MCF 10A (cell line): ENCODE results near the gene MIP. TPM values are rescaled to one million over a fixed set of nuclear protein-coding genes. Genes with fewer than 3 reads are reported as not detected.
"Not testable (repeated sequence)": the region's sequence is repeated elsewhere in the genome, so short reads cannot be mapped to it uniquely, and the experiment has no call there.

Experiments used
- BruUV-seq: library from RNA; stranded (reverse); fragments of 400-500 nt; replicated peaks from 2 replicates; lab custom pipeline; 2021; lab: Mats Ljungman, UMichigan
- CTCF ChIA-PET: fragments of 300-600 bp; sonication (Branson Sonifier 250); formaldehyde crosslinking; extraction: SDS; loops from one replicate; lab custom pipeline; 2021; ENCODE audit warnings: antibody characterized with exemption, inconsistent platforms; lab: Yijun Ruan, JAX
- POLR2A ChIA-PET: fragments of 300-600, 350-650 bp; sonication (Branson Sonifier 250); formaldehyde crosslinking; extraction: SDS; loops from one replicate; lab custom pipeline; 2020; ENCODE audit warnings: antibody characterized with exemption, inconsistent platforms; lab: Yijun Ruan, JAX
- DNase-seq: peaks from one replicate; pipeline ENCODE4 v3.0.0-alpha.2; 2018; ENCODE audit not compliant: unreplicated experiment
- H3K27ac Mint-ChIP-seq: one replicate; pipeline ENCODE4 v1.8.0; 2022; ENCODE audit warnings: mild to moderate bottlenecking, low read depth, mixed read lengths; ENCODE audit not compliant: unreplicated experiment
- H3K27me3 Mint-ChIP-seq: one replicate; pipeline ENCODE4 v1.8.0; 2022; ENCODE audit warnings: mixed read lengths; ENCODE audit not compliant: insufficient read depth, unreplicated experiment
- H3K36me3 Mint-ChIP-seq: one replicate; pipeline ENCODE4 v1.8.0; 2022; ENCODE audit warnings: mild to moderate bottlenecking, moderate library complexity, mixed read lengths; ENCODE audit not compliant: insufficient read depth, unreplicated experiment
- H3K4me1 Mint-ChIP-seq: one replicate; pipeline ENCODE4 v1.8.0; 2022; ENCODE audit warnings: mixed read lengths; ENCODE audit not compliant: insufficient read depth, unreplicated experiment
- H3K4me3 Mint-ChIP-seq: one replicate; pipeline ENCODE4 v1.8.0; 2022; ENCODE audit warnings: mild to moderate bottlenecking, moderate library complexity, mixed read lengths; ENCODE audit not compliant: unreplicated experiment
- H3K9me3 Mint-ChIP-seq: one replicate; pipeline ENCODE4 v1.8.0; 2022; ENCODE audit warnings: mixed read lengths; ENCODE audit not compliant: unreplicated experiment
- CTCF ChIP-seq: fragments of 200-600 bp; IDR thresholded peaks from one replicate; pipeline ENCODE4 v1.8.0; 2022; ENCODE audit warnings: antibody characterized with exemption, mild to moderate bottlenecking; ENCODE audit not compliant: unreplicated experiment
- intact Hi-C: fragments of 100-400 bp; cut with micrococcal nuclease; formaldehyde crosslinking; loops from 2 replicates; pipeline ENCODE4 v1.14.1; 2022
- total RNA-seq: library from RNA; stranded (reverse); gene quantifications from 2 replicates; pipeline ENCODE4 v1.2.3, GENCODE V29; 2022

The MIP gene
- total RNA-seq, 1 experiment from 2014 or later: not detected

GRCh38 chr12:56493409-56494105 lies 39.1 kb upstream of the MIP start:
- H3K27me3 Mint-ChIP-seq, DNase-seq, CTCF ChIA-PET, BruUV-seq, H3K36me3 Mint-ChIP-seq, H3K9me3 Mint-ChIP-seq, H3K4me3 Mint-ChIP-seq, POLR2A ChIA-PET, H3K4me1 Mint-ChIP-seq, H3K27ac Mint-ChIP-seq, intact Hi-C loops: not testable (repeated sequence)

- no peak for TF ChIP-seq CTCF
- no peak overlapping the region for H3K27ac Mint-ChIP-seq
- intact Hi-C loops: no loop called here
- H3K36me3 Mint-ChIP-seq: no peaks in the 10 kb centered on the region
- BruUV-seq: no TSS peak
- DNase-seq: no peak
- no peaks in the 10 kb centered on the region for H3K9me3 Mint-ChIP-seq
- H3K27me3 Mint-ChIP-seq: no peaks in the 10 kb centered on the region
- ChIA-PET CTCF (interaction anchor here (0.5 to 1.8 kb wide), 5 partner anchors 19 to 146 kb away, joined by 3 to 12 read pairs (median 4); no protein-coding TSS in a partner anchor), POLR2A (interaction anchor here (0.6 to 1.6 kb wide), 4 partner anchors 21 to 298 kb away, joined by 3 to 4 read pairs (median 4); partner anchors contain the start of gene SPRYD4)
- H3K4me1 Mint-ChIP-seq: peaks cover 11% of the 10 kb centered on the region
- H3K4me3 Mint-ChIP-seq: no peak overlapping the region
These were observed 35.9 kb upstream of the MIP start for GRCh38 chr12:56490360-56490759.

DNA sequence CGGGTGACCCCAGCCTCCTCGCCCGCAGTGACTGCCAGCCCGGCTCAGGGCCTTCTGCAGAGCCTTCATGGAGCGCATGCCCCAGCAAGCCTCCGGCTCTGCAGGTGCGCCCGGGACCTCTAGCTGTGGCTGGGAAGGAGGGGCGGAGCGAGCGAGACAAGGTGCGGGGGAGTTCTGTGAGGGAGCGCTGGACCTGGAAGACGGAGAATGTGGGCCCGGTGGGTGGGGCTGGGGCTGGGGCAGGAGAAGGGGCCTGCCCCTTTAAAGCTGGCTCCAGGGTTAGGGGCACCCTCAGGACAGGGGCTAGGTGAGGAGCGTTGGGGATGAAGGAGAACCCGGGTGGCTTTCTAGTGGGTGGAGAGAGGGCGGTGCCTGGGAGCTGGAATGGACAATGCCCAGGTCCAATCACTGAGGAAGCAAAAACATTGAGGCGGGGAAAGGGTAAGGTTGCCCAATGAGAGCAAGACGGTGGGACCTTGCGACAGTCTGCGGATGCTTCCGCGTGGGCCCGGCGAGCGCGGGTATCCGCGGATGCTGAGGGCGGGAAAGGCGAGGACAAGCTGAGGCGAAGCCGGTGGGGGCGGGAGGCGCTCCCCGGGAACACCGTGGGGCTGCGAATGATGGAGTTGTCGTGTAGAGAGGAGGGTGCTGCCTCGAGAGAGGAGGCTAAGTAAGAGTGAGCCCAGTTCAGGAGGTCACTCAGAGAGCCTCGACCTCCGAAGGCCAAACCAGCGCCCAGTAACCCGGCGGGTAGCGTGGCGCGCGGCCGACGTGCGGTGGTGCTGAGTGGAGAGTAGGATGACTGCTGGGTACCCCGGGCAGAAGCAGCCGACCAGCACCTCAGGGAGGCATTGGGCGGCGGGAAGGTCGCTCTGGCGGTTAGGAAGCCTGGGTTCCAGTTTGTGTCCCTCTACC lies 33.8 kb upstream of the MIP start, which contains the start of gene GLS2:
Gene GLS2, minus strand, starts transcription at position 121 of the 915 bp plus-strand sequence. Its CDS starts 43 bp downstream, at position 78.
- Mint-ChIP-seq H3K9me3 (no peaks in the 10 kb centered on the region), H3K4me3 (peak within 1 kb of the TSS; percentile 89), H3K27me3 (no peaks in the 10 kb centered on the region), H3K36me3 (no peaks in the 10 kb centered on the region), H3K4me1 (peaks cover 11% of the 10 kb centered on the region), H3K27ac (peak within 1 kb of the TSS; percentile 37)
- no peak for TF ChIP-seq CTCF
- peak; percentile 86 for DNase-seq
- intact Hi-C loops: no loop called here
- ChIA-PET POLR2A (interaction anchor here (0.7 to 1.9 kb wide), 14 partner anchors 8 to 266 kb away, joined by 3 to 19 read pairs (median 4); partner anchors contain the start of genes CNPY2, RBMS2, RNF41 and SPRYD4), CTCF (interaction anchor here (0.6 kb wide), 1 partner anchor 113 kb away, joined by 4 read pairs; no protein-coding TSS in a partner anchor)
- no TSS peak for BruUV-seq

- peak overlapping the region; percentile 37 for H3K27ac Mint-ChIP-seq
- no peak for TF ChIP-seq CTCF
- CTCF ChIA-PET: no interaction called here
- no peaks in the 10 kb centered on the region for H3K27me3 Mint-ChIP-seq
- DNase-seq: peak; percentile 38
- POLR2A ChIA-PET: interaction anchor here (0.7 to 1.9 kb wide), 11 partner anchors 10 to 265 kb away, joined by 3 to 19 read pairs (median 3); partner anchors contain the start of genes CNPY2, RBMS2, RNF41 and SPRYD4
- H3K4me1 Mint-ChIP-seq: peaks cover 11% of the 10 kb centered on the region
- H3K36me3 Mint-ChIP-seq: no peaks in the 10 kb centered on the region
- intact Hi-C loops: no loop called here
- no peaks in the 10 kb centered on the region for H3K9me3 Mint-ChIP-seq
- BruUV-seq: no TSS peak
- peak overlapping the region; percentile 89 for H3K4me3 Mint-ChIP-seq
These were observed 33.1 kb upstream of the MIP start for GRCh38 chr12:56487448-56488040.
